H1 (cell line): Measurements from ENCODE around the gene PPP1R9A.

Experiments used
- CBX8 ChIP-seq: fragments of 300-800, 300-1000 bp; sonication (generic); IDR thresholded peaks from 2 replicates; pipeline ENCODE4 v1.7.1; 2016; ENCODE audit warnings: low read depth, low read length, borderline replicate concordance
- POLR2A ChIP-seq, 2 experiments: IDR thresholded peaks; 1 replicate in 1 of 2; 2 replicates in 1 of 2; pipeline ENCODE4 v1.6.1; 2011; ENCODE audit warnings: low read depth in 2 of 2, low read length in 2 of 2, mild to moderate bottlenecking in 2 of 2; ENCODE audit errors: control extremely low read depth in 1 of 2
- TEAD4 ChIP-seq: IDR thresholded peaks from 2 replicates; pipeline ENCODE4 v1.6.1; 2012; ENCODE audit warnings: low read depth, low read length, inconsistent platforms, mixed read lengths

GRCh38 chr7:95126053-95126709 is 218.8 kb downstream of the PPP1R9A start:
- no peak for TF ChIP-seq TEAD4
- no peak for TF ChIP-seq POLR2A (IDR thresholded peaks at IDR 0.05; ENCODE audit: control extremely low read depth in 1 of 2, low read depth in 2 of 2, low read length in 2 of 2)
- no peak for TF ChIP-seq CBX8
